ENCODE results near the gene KCNH8.

KCNH8 gene

GRCh38 chr3:19250959-19251610 lies 102.8 kb downstream of the KCNH8 start:
- no peak for DNase-seq

- no peak for DNase-seq
Observed at GRCh38 chr3:19254189-19254588, 105.9 kb downstream of the KCNH8 start.

GRCh38 chr3:19254784-19255338 lies 106.6 kb downstream of the KCNH8 start:
- no peak for DNase-seq

GRCh38 chr3:19256313-19256712 lies 108.0 kb downstream of the KCNH8 start:
- DNase-seq, result no peak

DNA sequence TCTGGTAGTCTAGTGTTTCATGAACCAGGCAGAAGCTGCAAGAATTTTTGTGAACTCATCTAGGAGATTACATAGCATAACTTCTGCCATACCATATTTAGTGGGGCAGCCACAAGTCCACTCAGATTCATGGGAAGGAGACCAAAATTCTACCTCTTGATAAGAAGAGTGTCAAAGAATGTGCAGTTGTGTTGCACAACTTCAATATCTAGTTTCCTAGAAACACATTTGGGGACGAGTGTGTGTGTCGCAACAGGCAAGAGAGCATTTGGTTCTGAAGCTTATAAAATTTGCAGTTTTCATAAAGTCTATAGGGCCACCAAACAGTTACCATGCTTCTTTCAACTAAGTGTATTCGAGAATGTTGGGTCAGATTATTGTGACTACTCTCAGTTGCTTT lies 115.3 kb downstream of the KCNH8 start:
- no peak for DNase-seq

- no peak for DNase-seq
Observed at GRCh38 chr3:19264424-19264823, 116.1 kb downstream of the KCNH8 start.

DNA sequence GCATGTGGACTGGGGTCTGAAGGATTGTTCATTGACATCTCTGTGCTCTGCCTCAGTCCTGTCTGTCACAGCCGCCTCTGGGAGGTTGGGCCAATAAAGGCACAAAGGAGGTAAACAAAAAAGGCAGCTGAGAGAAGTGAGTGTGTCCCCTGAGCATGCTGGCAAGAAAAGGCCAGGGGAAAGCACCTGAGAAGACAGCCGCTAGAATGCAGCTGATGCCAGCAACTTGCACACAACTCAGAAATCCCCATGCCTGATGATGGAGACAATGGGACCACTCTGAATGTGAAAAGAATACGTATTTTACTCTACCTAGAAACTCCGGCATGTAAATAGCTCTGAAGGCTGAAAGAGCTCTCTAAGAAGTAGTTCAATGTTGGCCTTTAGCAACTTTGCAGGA lies 118.7 kb downstream of the KCNH8 start:
- no peak for DNase-seq

DNA sequence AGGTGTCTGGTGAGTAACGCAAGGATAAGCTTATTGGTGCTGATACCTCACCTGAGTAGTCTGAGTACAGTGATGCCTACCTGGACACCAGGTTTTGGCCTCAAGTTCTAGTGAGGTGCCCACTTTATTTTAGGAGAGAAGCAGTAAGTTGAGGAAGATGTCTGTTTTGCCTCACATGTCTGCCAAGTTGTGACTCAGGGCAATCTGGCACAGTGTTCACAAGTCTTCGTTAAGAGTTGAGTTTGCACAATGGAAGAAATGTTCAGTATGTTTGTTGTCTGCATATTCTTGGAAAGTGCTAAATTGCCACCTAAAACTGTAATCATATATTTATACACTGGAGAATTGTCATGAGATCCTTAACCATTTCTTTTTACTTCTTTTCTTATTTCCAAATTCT lies 122.2 kb downstream of the KCNH8 start:
- DNase-seq, result no peak

- no peak for DNase-seq
Observed at GRCh38 chr3:19272296-19272695, 124.0 kb downstream of the KCNH8 start.

DNA sequence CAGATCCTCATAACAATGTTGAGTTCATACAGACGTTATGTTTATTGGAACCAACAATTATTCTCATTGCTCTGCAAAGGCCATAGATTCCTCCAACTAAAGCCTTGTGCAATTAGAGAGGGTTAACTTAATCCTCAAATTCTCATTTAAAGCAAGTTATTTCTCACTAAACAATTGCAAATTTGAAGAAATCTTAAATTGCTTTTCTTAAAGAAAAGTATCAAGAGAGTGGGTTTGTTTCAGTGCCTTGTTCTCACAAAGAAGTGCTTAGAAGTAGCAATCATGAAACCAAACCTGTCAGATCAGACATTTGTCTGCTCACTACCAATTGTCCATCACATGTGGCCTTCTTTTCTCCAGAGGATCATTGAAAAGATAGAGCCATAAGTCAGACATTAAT lies 124.8 kb downstream of the KCNH8 start:
- no peak for DNase-seq

GRCh38 chr3:19274576-19274975 lies 126.3 kb downstream of the KCNH8 start:
- no peak for DNase-seq

DNA sequence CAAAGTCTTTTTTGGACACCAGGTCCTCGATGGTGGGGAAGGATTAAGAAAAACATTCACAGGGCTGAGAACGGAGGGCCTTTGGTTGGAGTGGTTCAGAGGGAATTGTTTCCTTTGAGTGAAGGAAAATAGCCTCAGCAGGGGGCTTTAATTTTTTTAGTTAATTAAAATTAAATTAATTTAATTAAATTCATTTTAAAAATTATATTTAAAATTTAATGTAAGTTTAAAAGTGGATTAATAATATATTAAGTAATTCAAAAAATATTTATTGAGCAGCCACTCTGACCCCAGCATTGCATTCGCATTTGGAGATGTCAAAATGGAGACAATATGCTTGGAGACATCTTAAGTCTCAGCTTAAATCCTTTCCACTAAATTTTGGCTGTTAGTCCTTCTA lies 136.7 kb downstream of the KCNH8 start:
- DNase-seq, result no peak

DNA sequence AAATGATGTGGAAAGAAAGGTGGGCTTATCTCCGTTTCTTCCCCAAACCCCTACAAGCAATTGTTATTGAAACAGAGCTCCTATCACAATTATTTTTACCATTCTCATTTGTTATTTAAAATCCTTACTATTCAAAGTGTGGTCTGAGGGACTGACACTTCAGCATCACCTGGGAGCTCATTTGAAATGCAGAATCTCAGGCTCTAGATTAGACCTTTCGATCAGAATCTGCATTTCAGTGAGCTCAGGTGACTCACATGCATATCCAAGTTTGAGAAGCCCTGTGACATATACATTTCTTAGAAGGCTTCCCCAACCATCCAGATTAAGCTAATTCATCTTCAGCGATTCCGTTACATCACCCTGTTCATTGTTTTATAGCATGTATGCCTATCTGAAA lies 145.0 kb downstream of the KCNH8 start:
- DNase-seq, result no peak

DNA sequence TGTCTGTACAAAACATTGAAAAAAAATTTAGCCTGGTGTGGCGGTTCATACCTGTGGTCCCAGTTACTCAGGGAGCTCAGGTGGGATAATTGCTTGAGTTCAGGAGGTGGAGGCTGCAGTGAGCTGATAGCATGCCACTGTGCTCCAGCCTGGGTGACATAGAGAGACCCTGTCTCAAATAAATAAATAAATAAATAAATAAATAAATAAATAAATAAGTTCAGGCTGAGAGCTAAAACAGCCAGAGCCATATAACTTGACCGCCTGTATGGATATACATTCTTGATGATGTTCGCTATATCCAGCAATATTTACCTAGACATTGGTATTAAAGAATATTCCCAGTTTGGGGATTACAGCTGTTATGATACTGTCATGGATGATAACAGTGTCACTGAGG lies 146.9 kb downstream of the KCNH8 start:
- no peak for DNase-seq

DNA sequence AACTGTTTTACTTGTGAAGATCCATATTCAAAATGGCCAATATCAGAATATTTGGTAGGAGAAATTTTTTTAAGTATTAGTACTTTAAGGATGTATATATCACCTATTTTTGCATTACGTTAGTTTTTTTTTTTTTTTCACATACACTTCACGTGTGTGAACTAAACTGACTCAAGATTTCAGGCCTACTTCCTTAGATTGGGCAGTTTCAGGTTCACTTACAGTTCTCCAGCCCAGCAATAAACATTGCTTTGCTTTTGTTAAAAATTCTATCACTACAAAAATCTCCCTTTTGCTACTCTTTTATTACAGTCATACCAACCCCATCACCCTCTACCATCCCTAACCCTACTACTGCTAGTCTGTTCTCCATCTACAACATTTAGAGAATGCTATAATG lies 183.6 kb downstream of the KCNH8 start:
- DNase-seq, result no peak

- no peak for DNase-seq
Observed at GRCh38 chr3:19334120-19334519, 185.8 kb downstream of the KCNH8 start.

GRCh38 chr3:19338769-19339168 lies 190.5 kb downstream of the KCNH8 start:
- no peak for DNase-seq

GRCh38 chr3:19342389-19342788 lies 194.1 kb downstream of the KCNH8 start:
- no peak for DNase-seq

DNA sequence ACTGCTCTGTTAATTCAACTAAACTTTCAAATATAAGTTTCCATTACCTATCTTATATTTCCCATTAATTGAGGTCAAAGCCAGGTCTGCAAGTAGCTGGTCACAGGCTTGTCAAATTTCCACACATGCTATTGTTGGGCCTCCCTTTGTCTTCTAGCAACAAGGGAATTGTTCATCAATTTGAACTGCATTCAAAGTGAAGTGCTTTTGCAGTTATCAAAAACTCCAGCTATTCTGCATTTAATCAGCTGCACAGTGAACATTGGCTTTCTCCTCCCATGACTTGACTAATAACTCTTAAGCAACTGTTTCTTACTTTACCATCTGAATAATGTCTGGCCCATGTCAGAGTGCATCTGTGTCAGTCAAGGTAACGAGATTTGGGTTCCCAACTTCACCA lies 198.4 kb downstream of the KCNH8 start:
- no peak for DNase-seq

DNA sequence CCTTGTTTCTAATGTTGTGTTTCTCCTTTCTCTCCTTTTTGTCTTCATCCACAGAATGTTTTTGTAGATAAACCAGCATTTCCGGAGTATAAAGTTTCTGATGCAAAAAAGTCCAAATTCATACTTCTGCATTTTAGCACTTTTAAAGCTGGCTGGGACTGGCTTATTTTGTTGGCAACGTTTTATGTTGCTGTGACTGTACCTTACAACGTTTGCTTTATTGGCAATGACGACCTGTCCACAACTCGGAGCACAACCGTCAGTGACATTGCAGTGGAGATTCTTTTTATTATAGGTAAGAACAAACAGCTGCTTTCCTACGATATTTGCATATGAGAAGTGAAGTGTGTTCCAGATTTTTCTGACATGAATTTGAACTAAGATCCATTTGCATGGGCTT lies 199.4 kb downstream of the KCNH8 start:
- no peak for DNase-seq

- DNase-seq, result no peak
Observed at GRCh38 chr3:19348500-19348899, 200.2 kb downstream of the KCNH8 start.

DNA sequence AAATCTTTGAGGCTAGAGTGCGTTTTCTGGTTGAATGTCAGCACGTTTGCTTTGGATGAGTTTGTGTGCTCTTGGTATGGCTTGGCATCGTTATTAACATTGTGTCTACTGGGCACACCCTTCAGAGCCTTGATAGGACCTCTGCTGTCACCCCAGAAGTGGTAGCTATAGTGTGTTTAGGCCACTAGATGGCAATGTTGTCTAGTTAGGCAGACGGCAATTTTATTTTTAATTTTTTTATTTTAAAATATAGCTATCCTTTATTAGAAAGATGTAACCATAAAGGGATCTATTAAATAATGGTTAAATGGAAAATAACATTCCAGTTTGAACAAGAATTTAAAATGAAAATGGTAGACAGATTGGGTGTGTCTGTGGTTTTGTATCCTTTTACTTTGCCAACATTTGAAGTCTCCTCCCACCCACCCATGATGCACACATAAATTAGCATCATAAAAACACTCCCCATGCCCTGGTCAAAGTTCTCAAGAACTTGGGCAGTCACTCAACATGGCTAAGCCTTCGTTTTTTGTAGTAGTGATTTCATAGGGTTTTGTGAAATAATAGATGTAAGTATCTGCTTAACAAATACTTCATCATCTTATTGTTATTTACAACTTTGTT lies 200.7 kb downstream of the KCNH8 start:
- DNase-seq, result no peak

GRCh38 chr3:19357947-19358346 lies 209.6 kb downstream of the KCNH8 start:
- no peak for DNase-seq

DNA sequence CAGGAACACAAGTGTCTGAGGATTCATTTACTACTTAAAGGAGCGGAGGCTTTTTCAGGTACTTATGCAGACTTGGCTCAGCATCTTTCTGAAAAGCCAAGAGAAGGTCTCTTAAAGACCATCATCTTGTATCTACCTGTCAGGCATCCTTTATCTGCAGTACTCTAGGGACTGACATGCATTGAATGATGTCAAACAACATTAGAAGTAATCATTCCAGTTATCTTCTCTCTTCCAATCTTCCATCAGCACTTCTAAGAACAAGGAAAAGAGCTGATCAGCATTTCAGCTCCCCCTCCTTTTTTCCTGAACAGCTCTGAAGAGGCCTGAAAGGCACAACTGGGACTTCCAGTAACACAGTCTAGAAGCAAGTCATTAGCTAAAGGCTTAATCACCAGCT lies 214.8 kb downstream of the KCNH8 start:
- no peak for DNase-seq

All from right kidney (tissue), 1 donor.